Heart right ventricle (tissue), 16 donors: Measurements from ENCODE around the gene FAM13A. TPM values are rescaled to one million over a fixed set of nuclear protein-coding genes. Genes with fewer than 3 reads are reported as not detected.

Experiments
- ATAC-seq, 8 donors: fragments of 200-7000 bp; cut with Tn5 transposase; one replicate each; pipeline ENCODE4 v1.9.1; 2020; ENCODE audit warnings: mild to moderate bottlenecking in 8 of 8, moderate library complexity in 8 of 8, moderate number of reproducible peaks in 1 of 8
- DNase-seq, 2 donors: peaks; one replicate each; pipeline ENCODE4 v3.0.0-alpha.2; 2020
- H3K27ac ChIP-seq, 10 donors: fragments of 200-600 bp; sonication (generic) in 2 of 10; one replicate each; pipeline versions ENCODE4 v1.5.0 to v1.8.0; 2020 to 2022; ENCODE audit warnings: mild to moderate bottlenecking in 3 of 10
- H3K27me3 ChIP-seq, 7 donors: fragments of 200-600 bp; one replicate each; pipeline ENCODE4 v1.8.0; 2021 to 2022; ENCODE audit warnings: mild to moderate bottlenecking in 2 of 7
- H3K36me3 ChIP-seq, 9 donors: fragments of 200-600 bp; sonication (generic) in 1 of 9; one replicate each; pipeline versions ENCODE4 v1.5.0 to v1.8.0; 2020 to 2022; ENCODE audit warnings: mild to moderate bottlenecking in 2 of 9
- H3K4me1 ChIP-seq, 9 donors: fragments of 200-600 bp; sonication (generic) in 1 of 9; one replicate each; pipeline versions ENCODE4 v1.5.0 to v1.8.0; 2020 to 2022; ENCODE audit warnings: mild to moderate bottlenecking in 4 of 9
- H3K4me3 ChIP-seq, 10 donors: fragments of 200-600 bp; sonication (generic) in 2 of 10; one replicate each; pipeline versions ENCODE4 v1.5.0 to v1.8.0; 2020 to 2022; ENCODE audit warnings: mild to moderate bottlenecking in 7 of 10, moderate library complexity in 2 of 10
- H3K9me3 ChIP-seq, 11 donors: fragments of 200-600 bp in 10 of 11; sonication (generic) in 2 of 11; one replicate each; pipeline versions ENCODE4 v1.5.0 to v1.8.0; 2013 to 2022; ENCODE audit warnings: mild to moderate bottlenecking in 2 of 11, control low read depth in 1 of 11, moderate library complexity in 1 of 11
- CTCF ChIP-seq, 9 donors: fragments of 200-600 bp; sonication (generic) in 2 of 9; IDR thresholded peaks; one replicate each; pipeline versions ENCODE4 v1.5.0 to v1.8.0; 2021 to 2022; ENCODE audit warnings: antibody characterized with exemption in 9 of 9, mild to moderate bottlenecking in 5 of 9, moderate library complexity in 1 of 9
- WGBS, 2 donors: extraction: QIAGEN DNeasy Blood & Tissue Kit; methylation state at CpG; one replicate each; pipeline ENCODE4 v1.1.7; 2013; ENCODE audit warnings: inconsistent platforms in 1 of 2; 5-methylcytosine and 5-hydroxymethylcytosine counted together
- intact Hi-C, 10 donors: fragments of 100-400 bp; cut with DNase I; formaldehyde crosslinking; loops; one replicate each; pipeline versions ENCODE4 v1.11.1 to v1.14.2; 2022
- polyA plus RNA-seq, 2 donors: library from polyadenylated mRNA; stranded (reverse); fragments of 200-250 nt; gene quantifications; one replicate each; pipeline ENCODE4 v1.2.3, GENCODE V29; 2013
- total RNA-seq, 10 donors: library from RNA; stranded (reverse); fragmentation: NEBNext Ultra II Directional in 3 of 10; extraction: Animal tissue kit (Norgen Biotek cat#: 25700) in 3 of 10; gene quantifications; one replicate each; pipeline versions ENCODE4 v1.2.1 to v1.2.4, GENCODE V29; 2021 to 2023
- donor health status: Arrhythmogenic right ventricular cardiomyopathy.
- donor health status: ischemic (EF 13 %, LVEDD 7.1; RV severe dilation, severe dysfunction).
- donor health status: healthy with polysubstance abuse.
- donor health status: DM: no; HTN: yes; CAD: no.
- donor health status: DM: no; HTN: no; CAD: no.
- donor health status: ischemic (EF 25% LVEDD 6.9; RV normal size, moderate dysfunction).
- donor health status: ischemic (EF 25% LVEDD 5.7; RV mildly dilated, moderate dysfunction).
- donor health status: healthy.
- donor health status: DM: yes; HTN: yes; CAD: no.
- donor health status: Ischemic cardiomyopathy.
- donor health status: ischemic (EF 35%, LVEDD 5.7; RV mildly dilated, moderate dysfunction).
- donor health status: nonischemic (EF 11% LVEDD 7.7; RV severe dilation, severe dysfunction).
- donor health status: DM: yes; HTN: yes; CAD: no.
- donor health status: PGD.
- donor health status: ischemic (EF 29% LVEDD 5.4; RV normal size, mild dysfunction).
- donor health status: nonischemic (EF 23%, LVEDD 6.1; RV moderate dilation, normal function).

The FAM13A gene
- total and polyA plus RNA-seq, 12 donors: 2.4 to 18.4 (median 14.1) TPM

GRCh38 chr4:88812420-88812819 lies 244.6 kb downstream of the FAM13A start:
- 62% methylated on average over 1 of the region's 1 CpG for WGBS, 2 donors

GRCh38 chr4:88811904-88812303 lies 245.1 kb downstream of the FAM13A start:
- Histone ChIP-seq H3K9me3 (no peaks in the 10 kb centered on the region), H3K4me3 (no peak overlapping the region), H3K27ac (no peak overlapping the region), H3K36me3 (no peaks in the 10 kb centered on the region), H3K27me3 (no peaks in the 10 kb centered on the region), H3K4me1 (peaks cover 0 to 88% (median 62%) of the 10 kb centered on the region in 9 donors)
- no peak for DNase-seq
- no peak for ATAC-seq
- intact Hi-C loops: loop anchor here in 2 of 10 donors (10.0 kb wide), 1 partner anchor 303 kb away; the partner anchor contains the start of gene TIGD2 (in 2 of the 2)
- TF ChIP-seq CTCF (IDR thresholded peaks at IDR 0.05): no peak
- 95 to 97% methylated on average over 1 of the region's 1 CpG for WGBS, 2 donors

More at GRCh38 chr4:88812420-88812819, 244.6 kb downstream of the FAM13A start:
- Histone ChIP-seq H3K27me3 (no peaks in the 10 kb centered on the region), H3K4me1 (peaks cover 0 to 85% (median 60%) of the 10 kb centered on the region in 9 donors), H3K4me3 (no peak overlapping the region), H3K9me3 (no peaks in the 10 kb centered on the region), H3K36me3 (no peaks in the 10 kb centered on the region), H3K27ac (no peak overlapping the region)
- ATAC-seq (peak in 1 of 8 donors; percentile 46), DNase-seq (no peak)
- intact Hi-C loops: loop anchor here in 2 of 10 donors (10.0 kb wide), 1 partner anchor 302 kb away; the partner anchor contains the start of gene TIGD2 (in 2 of the 2)
- no peak for TF ChIP-seq CTCF (IDR thresholded peaks at IDR 0.05)

GRCh38 chr4:88810325-88810724 lies 246.7 kb downstream of the FAM13A start:
- ATAC-seq: peak in 1 of 8 donors; percentile 39
- Histone ChIP-seq H3K9me3 (no peaks in the 10 kb centered on the region), H3K27ac (no peak overlapping the region), H3K27me3 (no peaks in the 10 kb centered on the region), H3K4me3 (no peak overlapping the region), H3K36me3 (no peaks in the 10 kb centered on the region), H3K4me1 (peaks cover 0 to 75% (median 50%) of the 10 kb centered on the region in 9 donors)
- DNase-seq: no peak
- TF ChIP-seq CTCF (IDR thresholded peaks at IDR 0.05): no peak
- 33 to 43% methylated on average over 1 of the region's 1 CpG for WGBS, 2 donors
- intact Hi-C loops: loop anchor here in 2 of 10 donors (10.0 kb wide), 1 partner anchor 304 kb away; the partner anchor contains the start of gene TIGD2 (in 2 of the 2)

- H3K4me3 ChIP-seq: peak overlapping the region in 1 of 10 donors; percentile 8
- DNase-seq: no peak
- peaks cover 0 to 74% (median 53%) of the 10 kb centered on the region in 9 donors for H3K4me1 ChIP-seq
- intact Hi-C loops: loop anchor here in 3 of 10 donors (10.0 kb wide), 2 partner anchors 85 to 305 kb away; partner anchors contain the start of gene TIGD2 (in 2 of the 3)
- H3K9me3 ChIP-seq: no peaks in the 10 kb centered on the region
- peak overlapping the region in 1 of 10 donors; percentile 24 for H3K27ac ChIP-seq
- 55 to 58% methylated on average over 5 of the region's 5 CpGs for WGBS, 2 donors
- TF ChIP-seq CTCF (IDR thresholded peaks at IDR 0.05): no peak
- ATAC-seq: peak in 4 of 8 donors; percentile 44 to 66 (median 54)
- no peaks in the 10 kb centered on the region for H3K36me3 ChIP-seq
- H3K27me3 ChIP-seq: no peaks in the 10 kb centered on the region
Observed at GRCh38 chr4:88809576-88810219, 247.3 kb downstream of the FAM13A start.
